Skeletal muscle cell (primary cell): ENCODE measurements around the gene NADSYN1.
"Not testable (repeated sequence)": the region's sequence is repeated elsewhere in the genome, so short reads cannot be mapped to it uniquely, and the experiment has no call there.

Experiments used
- DNase-seq: peaks from one replicate; pipeline ENCODE4 v3.0.0-alpha.2; 2010; ENCODE audit warnings: low read depth
- H3K4me3 ChIP-seq: 2 replicates; pipeline ENCODE4 v1.5.1; 2011; ENCODE audit warnings: low read depth, mild to moderate bottlenecking, control low read depth, low read length, moderate library complexity

The NADSYN1 gene

GRCh38 chr11:71504531-71504930, 51.5 kb downstream of the NADSYN1 start:
- H3K4me3 ChIP-seq = no peak overlapping the region
- DNase-seq = no peak

- no peak for DNase-seq
- no peak overlapping the region for H3K4me3 ChIP-seq
Measured at GRCh38 chr11:71505001-71505400, 52.0 kb downstream of the NADSYN1 start.

- H3K4me3 ChIP-seq = no peak overlapping the region
- no peak for DNase-seq
Measured at GRCh38 chr11:71505781-71506180, 52.8 kb downstream of the NADSYN1 start.

DNA sequence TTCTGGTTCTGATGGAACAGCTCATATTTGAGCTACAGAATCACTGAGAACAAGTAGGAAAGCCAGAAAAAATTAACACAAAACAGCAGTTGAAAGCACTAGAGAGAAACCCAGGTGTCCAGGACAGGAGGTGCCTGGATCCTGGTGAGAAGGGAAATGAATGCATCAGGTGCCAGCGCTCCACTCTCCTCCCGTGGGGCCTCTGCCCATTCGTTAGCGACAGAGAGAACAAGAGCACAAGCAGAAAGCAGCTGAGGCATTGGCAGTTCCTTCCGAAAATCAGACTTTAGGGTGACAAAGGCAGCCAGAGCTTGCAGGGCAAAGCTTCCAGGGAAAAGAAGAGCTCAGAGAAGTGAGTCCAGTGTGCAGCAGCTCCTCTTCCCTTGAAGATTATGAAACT, 54.1 kb downstream of the NADSYN1 start:
- DNase-seq = no peak
- H3K4me3 ChIP-seq = no peak overlapping the region

- H3K4me3 ChIP-seq = no peak overlapping the region
- DNase-seq = no peak
Measured at GRCh38 chr11:71518506-71519471, 65.8 kb downstream of the NADSYN1 start.

- no peak overlapping the region for H3K4me3 ChIP-seq
Measured at GRCh38 chr11:71519546-71519945, 66.5 kb downstream of the NADSYN1 start.

DNA sequence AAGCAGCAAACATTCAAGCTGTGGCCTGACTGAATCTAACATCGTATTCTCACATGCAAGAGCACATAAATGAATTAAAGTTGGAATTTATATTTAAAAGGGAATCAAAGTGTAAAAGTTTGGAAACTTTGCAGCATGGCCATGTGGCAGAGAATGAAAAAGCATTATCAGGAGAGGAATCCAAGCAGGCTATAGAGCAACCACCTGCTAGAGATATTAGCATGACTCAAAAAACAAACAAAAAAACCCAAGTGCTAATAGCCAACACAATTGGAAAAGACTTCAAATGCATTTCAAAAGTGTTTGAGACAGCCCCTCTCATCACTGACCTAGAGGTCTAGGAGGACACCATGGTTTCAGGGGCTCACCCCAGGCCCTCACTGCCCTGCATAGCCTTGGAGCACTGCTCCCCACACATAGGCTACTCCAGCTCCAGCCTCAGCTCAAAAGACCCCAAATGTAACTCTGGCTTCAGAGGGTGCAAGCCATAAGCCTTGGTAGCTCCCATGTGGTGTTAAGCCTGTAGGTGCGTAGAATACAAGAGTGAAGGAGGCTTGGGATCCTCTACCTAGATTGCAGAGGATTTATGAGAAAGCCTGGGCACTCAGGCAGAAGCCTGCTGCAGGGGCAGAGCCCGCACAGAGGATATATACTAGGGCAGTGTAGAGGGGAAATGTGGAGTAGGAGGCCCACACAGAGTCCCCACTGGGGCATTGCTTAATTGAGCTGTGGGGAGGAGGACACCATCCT, 72.4 kb downstream of the NADSYN1 start:
- DNase-seq = no peak
- no peak overlapping the region for H3K4me3 ChIP-seq

More at GRCh38 chr11:71519546-71519945, 66.5 kb downstream of the NADSYN1 start:
- DNase-seq = no peak

DNA sequence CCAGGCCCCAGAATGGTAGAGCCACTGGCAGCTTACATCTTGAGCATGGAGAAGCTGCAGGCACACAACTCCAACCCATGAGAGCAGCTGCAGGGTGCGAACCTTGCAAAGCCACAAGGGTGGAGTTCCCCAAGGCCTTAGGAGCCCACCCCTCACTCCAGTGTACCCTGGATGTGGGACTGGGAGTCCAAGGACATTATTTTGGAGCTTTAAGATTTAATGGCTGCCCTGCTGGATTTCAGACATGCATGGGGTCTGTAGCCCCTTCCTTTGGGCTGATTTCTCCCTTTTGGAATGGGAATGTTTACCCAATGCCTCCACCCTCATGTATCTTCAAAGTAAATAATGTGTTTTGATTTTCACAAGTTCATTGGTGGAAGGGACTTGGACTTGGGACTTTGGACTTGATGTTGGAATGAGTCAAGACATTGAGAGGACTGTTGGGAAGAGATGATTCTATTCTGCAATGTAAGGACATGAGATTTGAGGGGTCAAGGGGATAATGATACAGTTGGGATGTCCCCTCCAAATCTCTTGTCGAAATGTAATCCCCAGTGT, 73.0 kb downstream of the NADSYN1 start:
- no peak overlapping the region for H3K4me3 ChIP-seq
- DNase-seq = no peak

GRCh38 chr11:71526796-71527575, 74.0 kb downstream of the NADSYN1 start, which contains the start of gene KRTAP5-7:
Gene KRTAP5-7, plus strand, starts transcription at chr11:71527267. Its CDS starts 34 bp downstream, at chr11:71527301.
- not testable (repeated sequence) for H3K4me3 ChIP-seq, DNase-seq

- no peak overlapping the region for H3K4me3 ChIP-seq
- no peak for DNase-seq
Measured at GRCh38 chr11:71527576-71528210, 74.7 kb downstream of the NADSYN1 start.

GRCh38 chr11:71530602-71531001, 77.6 kb downstream of the NADSYN1 start:
- no peak overlapping the region for H3K4me3 ChIP-seq
- no peak for DNase-seq

GRCh38 chr11:71532036-71532610, 79.1 kb downstream of the NADSYN1 start:
- H3K4me3 ChIP-seq = no peak overlapping the region
- no peak for DNase-seq

- H3K4me3 ChIP-seq, DNase-seq: not testable (repeated sequence)
Measured at GRCh38 chr11:71534711-71535608, 82.0 kb downstream of the NADSYN1 start.

DNA sequence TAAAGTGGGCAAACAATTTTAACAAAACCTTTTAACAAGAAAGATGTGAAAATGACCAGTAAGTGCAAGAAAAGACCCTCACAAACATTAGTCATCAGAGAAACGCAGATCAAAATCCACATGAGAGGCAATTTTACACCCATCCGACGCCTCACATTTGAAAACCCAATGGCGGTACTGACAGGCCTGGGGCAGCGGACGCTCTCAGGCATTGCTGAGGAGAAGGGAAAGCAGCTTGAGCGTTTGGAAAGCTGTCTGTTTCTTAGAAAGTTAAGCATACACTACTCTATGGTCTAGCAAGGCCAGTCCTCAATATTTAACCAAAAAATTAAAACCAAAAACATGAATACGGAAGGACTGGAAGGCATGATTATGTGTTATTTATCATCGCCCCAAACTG, 82.8 kb downstream of the NADSYN1 start:
- DNase-seq = no peak
- no peak overlapping the region for H3K4me3 ChIP-seq

- DNase-seq = no peak
- no peak overlapping the region for H3K4me3 ChIP-seq
Measured at GRCh38 chr11:71537537-71537936, 84.5 kb downstream of the NADSYN1 start.

- DNase-seq, H3K4me3 ChIP-seq: not testable (repeated sequence)
Measured at GRCh38 chr11:71537977-71538665, 85.1 kb downstream of the NADSYN1 start, which contains the start of gene KRTAP5-8. Gene KRTAP5-8, plus strand, starts transcription at chr11:71538025. Its CDS starts 31 bp downstream, at chr11:71538056.

DNA sequence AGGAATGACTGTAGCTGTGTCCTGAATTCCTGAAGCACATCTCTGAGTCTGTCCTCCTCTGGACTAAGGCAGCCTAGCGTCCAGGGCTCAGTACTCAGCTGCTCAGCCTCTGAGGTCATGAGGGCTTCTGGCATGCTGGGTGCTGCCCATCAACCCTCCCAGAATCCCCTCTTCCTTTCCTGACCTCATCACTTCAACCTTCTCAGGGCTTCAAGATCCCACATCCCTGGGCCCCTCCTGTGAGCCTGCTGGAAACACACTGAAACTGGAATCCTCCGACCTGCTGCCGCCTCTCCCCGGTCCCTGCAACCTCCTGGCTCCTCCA, 85.6 kb downstream of the NADSYN1 start:
- DNase-seq = no peak
- H3K4me3 ChIP-seq = no peak overlapping the region
